ENCODE measurements around the gene MACC1.

MACC1 gene

GRCh38 chr7:20197837-20198236 lies 19.3 kb downstream of the MACC1 start:
- H3K9ac ChIP-seq (ENCODE audit: insufficient read length, low read depth), result no peak overlapping the region
- DNase-seq (ENCODE audit: low read depth, low spot score), result no peak
- H3K27me3 ChIP-seq (ENCODE audit: insufficient read depth, insufficient read length), result no peaks in the 10 kb centered on the region
- no peaks in the 10 kb centered on the region for H3K36me3 ChIP-seq (ENCODE audit: insufficient read depth, insufficient read length, low read length)
- no peak for TF ChIP-seq SUZ12 (IDR thresholded peaks at IDR 0.05; ENCODE audit: extremely low read depth, insufficient read depth, insufficient read length)
- no peak for TF ChIP-seq ZNF274 (IDR thresholded peaks at IDR 0.05; ENCODE audit: low read depth, low read length)
- no peak for TF ChIP-seq YY1 (IDR thresholded peaks at IDR 0.05; ENCODE audit: insufficient read depth, insufficient read length)
- no peak overlapping the region for H3K4me3 ChIP-seq (ENCODE audit: insufficient read length, low read depth)
- no peaks in the 10 kb centered on the region for H3K9me3 ChIP-seq (ENCODE audit: insufficient read depth, low read length)
- H3K4me1 ChIP-seq (ENCODE audit: insufficient read depth, insufficient read length), result no peaks in the 10 kb centered on the region

- no peaks in the 10 kb centered on the region for H3K27me3 ChIP-seq (ENCODE audit: insufficient read depth, insufficient read length)
- DNase-seq (ENCODE audit: low read depth, low spot score), result no peak
- H3K4me3 ChIP-seq (ENCODE audit: insufficient read length, low read depth), result no peak overlapping the region
- H3K9me3 ChIP-seq (ENCODE audit: insufficient read depth, low read length), result no peaks in the 10 kb centered on the region
- H3K4me1 ChIP-seq (ENCODE audit: insufficient read depth, insufficient read length), result no peaks in the 10 kb centered on the region
- no peaks in the 10 kb centered on the region for H3K36me3 ChIP-seq (ENCODE audit: insufficient read depth, insufficient read length, low read length)
- TF ChIP-seq YY1 (IDR thresholded peaks at IDR 0.05; ENCODE audit: insufficient read depth, insufficient read length) (no peak), ZNF274 (IDR thresholded peaks at IDR 0.05; ENCODE audit: low read depth, low read length) (no peak), SUZ12 (IDR thresholded peaks at IDR 0.05; ENCODE audit: extremely low read depth, insufficient read depth, insufficient read length) (no peak)
- H3K9ac ChIP-seq (ENCODE audit: insufficient read length, low read depth), result no peak overlapping the region
Observed at GRCh38 chr7:20197125-20197748, 19.9 kb downstream of the MACC1 start.

- Histone ChIP-seq H3K9me3 (ENCODE audit: insufficient read depth, low read length) (peaks cover 7% of the 10 kb centered on the region; the same call in 1 of the 2 replicates), H3K9ac (ENCODE audit: insufficient read length, low read depth) (no peak overlapping the region), H3K27me3 (ENCODE audit: insufficient read depth, insufficient read length) (no peaks in the 10 kb centered on the region), H3K4me3 (ENCODE audit: insufficient read length, low read depth) (no peak overlapping the region), H3K4me1 (ENCODE audit: insufficient read depth, insufficient read length) (no peaks in the 10 kb centered on the region), H3K36me3 (ENCODE audit: insufficient read depth, insufficient read length, low read length) (no peaks in the 10 kb centered on the region)
- DNase-seq (ENCODE audit: low read depth, low spot score), result no peak
- TF ChIP-seq ZNF274 (IDR thresholded peaks at IDR 0.05; ENCODE audit: low read depth, low read length) (no peak), YY1 (IDR thresholded peaks at IDR 0.05; ENCODE audit: insufficient read depth, insufficient read length) (no peak), SUZ12 (IDR thresholded peaks at IDR 0.05; ENCODE audit: extremely low read depth, insufficient read depth, insufficient read length) (no peak)
Observed at GRCh38 chr7:20194343-20194995, 22.7 kb downstream of the MACC1 start.

- Histone ChIP-seq H3K27me3 (ENCODE audit: insufficient read depth, insufficient read length) (no peaks in the 10 kb centered on the region), H3K9me3 (ENCODE audit: insufficient read depth, low read length) (peaks cover 10% of the 10 kb centered on the region; the same call in 1 of the 2 replicates), H3K36me3 (ENCODE audit: insufficient read depth, insufficient read length, low read length) (no peaks in the 10 kb centered on the region), H3K9ac (ENCODE audit: insufficient read length, low read depth) (no peak overlapping the region), H3K4me3 (ENCODE audit: insufficient read length, low read depth) (no peak overlapping the region), H3K4me1 (ENCODE audit: insufficient read depth, insufficient read length) (no peaks in the 10 kb centered on the region)
- TF ChIP-seq SUZ12 (IDR thresholded peaks at IDR 0.05; ENCODE audit: extremely low read depth, insufficient read depth, insufficient read length) (no peak), ZNF274 (IDR thresholded peaks at IDR 0.05; ENCODE audit: low read depth, low read length) (no peak), YY1 (IDR thresholded peaks at IDR 0.05; ENCODE audit: insufficient read depth, insufficient read length) (no peak)
- DNase-seq (ENCODE audit: low read depth, low spot score), result no peak
Observed at GRCh38 chr7:20193873-20194272, 23.3 kb downstream of the MACC1 start.

DNA sequence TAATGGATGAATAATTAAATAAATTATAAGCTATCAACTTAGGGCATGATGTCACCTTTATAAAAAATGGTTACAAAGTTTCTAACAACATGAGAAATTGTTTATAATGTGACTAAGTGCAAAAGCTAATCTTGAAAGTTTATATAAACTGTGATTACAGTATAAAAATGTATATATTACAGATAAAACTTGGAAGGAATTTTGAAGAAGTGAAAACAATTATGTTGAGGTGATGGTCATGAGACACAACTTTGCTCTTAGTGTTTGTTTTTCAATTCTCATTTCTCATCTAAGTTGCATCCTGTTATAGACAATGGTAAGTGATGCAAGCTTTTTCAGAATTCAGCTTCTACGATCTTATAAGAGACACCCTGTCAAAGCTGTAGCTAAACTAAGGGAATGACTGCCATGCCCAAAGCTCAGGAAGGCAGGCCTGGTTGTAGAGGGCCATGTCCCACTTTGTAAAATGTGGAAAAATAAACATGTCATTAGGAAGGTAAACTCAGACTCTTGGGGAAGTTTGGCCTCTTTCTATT lies 23.9 kb downstream of the MACC1 start:
- peaks cover 10% of the 10 kb centered on the region; the same call in 1 of the 2 replicates for H3K9me3 ChIP-seq (ENCODE audit: insufficient read depth, low read length)
- TF ChIP-seq SUZ12 (IDR thresholded peaks at IDR 0.05; ENCODE audit: extremely low read depth, insufficient read depth, insufficient read length), result no peak
- TF ChIP-seq ZNF274 (IDR thresholded peaks at IDR 0.05; ENCODE audit: low read depth, low read length), result no peak
- no peak for TF ChIP-seq YY1 (IDR thresholded peaks at IDR 0.05; ENCODE audit: insufficient read depth, insufficient read length)
- H3K4me1 ChIP-seq (ENCODE audit: insufficient read depth, insufficient read length), result no peaks in the 10 kb centered on the region
- H3K4me3 ChIP-seq (ENCODE audit: insufficient read length, low read depth), result no peak overlapping the region
- no peaks in the 10 kb centered on the region for H3K27me3 ChIP-seq (ENCODE audit: insufficient read depth, insufficient read length)
- H3K36me3 ChIP-seq (ENCODE audit: insufficient read depth, insufficient read length, low read length), result no peaks in the 10 kb centered on the region
- H3K9ac ChIP-seq (ENCODE audit: insufficient read length, low read depth), result no peak overlapping the region
- DNase-seq (ENCODE audit: low read depth, low spot score), result no peak

GRCh38 chr7:20191391-20191869 lies 25.8 kb downstream of the MACC1 start:
- Histone ChIP-seq H3K27me3 (ENCODE audit: insufficient read depth, insufficient read length) (no peaks in the 10 kb centered on the region), H3K36me3 (ENCODE audit: insufficient read depth, insufficient read length, low read length) (no peaks in the 10 kb centered on the region), H3K4me1 (ENCODE audit: insufficient read depth, insufficient read length) (no peaks in the 10 kb centered on the region), H3K9me3 (ENCODE audit: insufficient read depth, low read length) (peaks cover 10% of the 10 kb centered on the region; the same call in 1 of the 2 replicates), H3K9ac (ENCODE audit: insufficient read length, low read depth) (no peak overlapping the region), H3K4me3 (ENCODE audit: insufficient read length, low read depth) (no peak overlapping the region)
- DNase-seq (ENCODE audit: low read depth, low spot score), result no peak
- TF ChIP-seq ZNF274 (IDR thresholded peaks at IDR 0.05; ENCODE audit: low read depth, low read length), result no peak
- TF ChIP-seq YY1 (IDR thresholded peaks at IDR 0.05; ENCODE audit: insufficient read depth, insufficient read length), result no peak
- TF ChIP-seq SUZ12 (IDR thresholded peaks at IDR 0.05; ENCODE audit: extremely low read depth, insufficient read depth, insufficient read length), result no peak

Measured in NT2/D1 (cell line).